GM12878 (cell line): ENCODE data around the gene CRELD2. TPM values are rescaled to one million over a fixed set of nuclear protein-coding genes. Genes with fewer than 3 reads are reported as not detected.

Source experiments
- ASH2L ChIP-seq: fragments of 300-600, 200-600 bp; sonication (generic); IDR thresholded peaks from 2 replicates; pipeline ENCODE4 v1.6.1; 2017; ENCODE audit warnings: low read depth, mild to moderate bottlenecking, borderline replicate concordance
- BCL3 ChIP-seq: IDR thresholded peaks from 2 replicates; pipeline ENCODE4 v1.6.1; 2011; ENCODE audit warnings: borderline replicate concordance, low read depth, mild to moderate bottlenecking, moderate library complexity, low read length; ENCODE audit not compliant: insufficient read depth, poor library complexity, severe bottlenecking
- BHLHE40 ChIP-seq, 2 experiments: fragments of 450-650 bp in 1 of 2; IDR thresholded peaks; 2 replicates each; pipeline ENCODE4 v1.6.1; 2011 to 2017; ENCODE audit warnings: low read depth in 2 of 2, borderline replicate concordance in 1 of 2, improper control_type of control experiment in 1 of 2, low read length in 1 of 2, mild to moderate bottlenecking in 1 of 2
- CREM ChIP-seq: IDR thresholded peaks from 2 replicates; pipeline ENCODE4 v1.6.1; 2014; ENCODE audit warnings: antibody characterized with exemption, low read depth
- EGR1 ChIP-seq, 2 experiments: IDR thresholded peaks; 1 replicate in 1 of 2; 2 replicates in 1 of 2; pipeline ENCODE4 v1.6.1; 2011 to 2012; ENCODE audit warnings: low read depth in 2 of 2, low read length in 2 of 2, borderline replicate concordance in 1 of 2, mild to moderate bottlenecking in 1 of 2, moderate library complexity in 1 of 2
- LARP7 ChIP-seq: fragments of 450-650 bp; IDR thresholded peaks from 2 replicates; pipeline ENCODE4 v1.6.1; 2017; ENCODE audit warnings: mild to moderate bottlenecking
- NBN ChIP-seq: fragments of 450-650 bp; IDR thresholded peaks from 2 replicates; pipeline ENCODE4 v1.6.1; 2016
- PAX5 ChIP-seq: IDR thresholded peaks from 2 replicates; pipeline ENCODE4 v1.6.1; 2011; ENCODE audit warnings: low read depth, low read length, borderline replicate concordance
- RAD21 ChIP-seq: IDR thresholded peaks from 2 replicates; pipeline ENCODE4 v1.6.1; 2011; ENCODE audit warnings: mild to moderate bottlenecking, low read depth, low read length, moderate library complexity; ENCODE audit not compliant: insufficient read depth
- RUNX3 ChIP-seq: IDR thresholded peaks from 2 replicates; pipeline ENCODE4 v1.6.1; 2012; ENCODE audit warnings: low read length, inconsistent platforms
- STAT1 ChIP-seq: fragments of 450-650 bp; conservative IDR thresholded peaks from 2 replicates; pipeline ENCODE4 v1.6.1; 2014; ENCODE audit warnings: antibody characterized with exemption, mild to moderate bottlenecking
- YY1 ChIP-seq: IDR thresholded peaks from 2 replicates; pipeline ENCODE4 v1.6.1; 2011; ENCODE audit warnings: low read depth, mild to moderate bottlenecking, low read length
- ZBTB33 ChIP-seq: fragments of 450-650 bp; IDR thresholded peaks from 2 replicates; pipeline ENCODE4 v1.6.1; 2017; ENCODE audit warnings: mild to moderate bottlenecking
- ZNF687 ChIP-seq: fragments of 450-650 bp; IDR thresholded peaks from 2 replicates; pipeline ENCODE4 v1.6.1; 2017; ENCODE audit warnings: mild to moderate bottlenecking, moderate library complexity
- polyA plus RNA-seq, 11 experiments: library from polyadenylated mRNA; depleted of rRNA in 4 of 11; unstranded in 6 of 11; stranded (reverse) in 5 of 11; fragments of >200 nt; fragmentation: Nextera tagmentation in 4 of 11; fragmentation: Illumina TruSeq in 1 of 11; extraction: Ambion mirVana in 4 of 11; extraction: Trizol in 1 of 11; gene quantifications; 1 replicate in 1 of 11; 2 replicates in 10 of 11; pipeline versions ENCODE4 v1.2.1 to v1.2.3, GENCODE V29; 2011 to 2016; ENCODE audit warnings: inconsistent platforms in 2 of 11, missing spikeins in 2 of 11, low read depth in 1 of 11
- total RNA-seq, 4 experiments: library from RNA; depleted of rRNA in 3 of 4; stranded (reverse); fragments of >200 nt in 3 of 4; fragmentation: Illumina TruSeq in 1 of 4; extraction: Trizol in 1 of 4; gene quantifications; 2 replicates each; pipeline versions ENCODE4 v1.2.1 to v1.2.3, GENCODE V29; 2013 to 2021

The CRELD2 gene
- total and polyA plus RNA-seq, 10 of the 15 experiments (the other 5 are each of a cell fraction or from before 2014, with no cell fraction given) = 9.4 to 111 (median 25.9) TPM

- no peak for TF ChIP-seq ZBTB33
- no peak for TF ChIP-seq ASH2L
- TF ChIP-seq RUNX3 = peak; percentile 85
- no peak for TF ChIP-seq LARP7
- TF ChIP-seq CREM = peak; percentile 72
- TF ChIP-seq STAT1 = no peak
- TF ChIP-seq NBN = 0 out of 2 replicates have a peak, but pooled peaks have one; percentile 42
- 0 out of 2 replicates have a peak, but pooled peaks have one; percentile 40 for TF ChIP-seq YY1
- peak; percentile 95 for TF ChIP-seq ZNF687
- peak; percentile 25 for TF ChIP-seq BCL3
- TF ChIP-seq PAX5 = peak; percentile 77
- TF ChIP-seq BHLHE40 (IDR thresholded peaks at IDR 0.05; ENCODE audit: borderline replicate concordance in 1 of 2, low read depth in 2 of 2, low read length in 1 of 2) = peak; percentile 84 to 89
- TF ChIP-seq RAD21 = peak; percentile 21; the same call in 1 of the 2 replicates
- TF ChIP-seq EGR1 (IDR thresholded peaks at IDR 0.05; ENCODE audit: borderline replicate concordance in 1 of 2, low read depth in 2 of 2, low read length in 2 of 2) = peak; percentile 72 to 90
These were observed 5.0 kb downstream of the CRELD2 start (continued) for GRCh38 chr22:49923445-49923844.
